GM12892 (cell line): ENCODE measurements around the gene HEPN1.

Source experiments
- POLR2A ChIP-seq: IDR thresholded peaks from 2 replicates; pipeline ENCODE4 v1.6.1; 2011; ENCODE audit warnings: low read depth, low read length, control low read depth
- POLR2AphosphoS5 ChIP-seq: IDR thresholded peaks from 2 replicates; pipeline ENCODE4 v1.6.1; 2011; ENCODE audit warnings: low read depth, low read length, control low read depth
- TAF1 ChIP-seq: IDR thresholded peaks from 2 replicates; pipeline ENCODE4 v1.6.1; 2011; ENCODE audit warnings: low read depth, mild to moderate bottlenecking, control low read depth, low read length, borderline replicate concordance

- TF ChIP-seq POLR2A (no peak), TAF1 (no peak), POLR2AphosphoS5 (no peak)
Measured at GRCh38 chr11:124899383-124900145, 19.5 kb upstream of the HEPN1 start.
